ENCODE results near the gene CLCN1.

The CLCN1 gene

GRCh38 chr7:143351060-143351459, 35.1 kb downstream of the CLCN1 start:
- Histone ChIP-seq H3K9me3 (ENCODE audit: control insufficient read depth in 2 of 2, low read length in 2 of 2) (no peaks in the 10 kb centered on the region), H3K36me3 (ENCODE audit: control insufficient read depth in 2 of 2, insufficient read depth in 2 of 2, low read length in 2 of 2) (no peaks in the 10 kb centered on the region), H3K4me3 (ENCODE audit: low read length in 2 of 2) (no peak overlapping the region), H3K27ac (ENCODE audit: low read depth in 2 of 2, low read length in 2 of 2) (no peak overlapping the region), H3K27me3 (ENCODE audit: control insufficient read depth in 2 of 2, insufficient read depth in 2 of 2, low read length in 2 of 2) (no peaks in the 10 kb centered on the region), H3K9ac (ENCODE audit: low read depth in 1 of 2, low read length in 2 of 2) (no peak overlapping the region), H3K4me1 (ENCODE audit: control insufficient read depth in 2 of 2, insufficient read depth in 2 of 2, low read length in 2 of 2) (no peaks in the 10 kb centered on the region)

GRCh38 chr7:143351574-143351973, 35.7 kb downstream of the CLCN1 start:
- Histone ChIP-seq H3K4me3 (ENCODE audit: low read length in 2 of 2) (no peak overlapping the region), H3K27ac (ENCODE audit: low read depth in 2 of 2, low read length in 2 of 2) (no peak overlapping the region), H3K36me3 (ENCODE audit: control insufficient read depth in 2 of 2, insufficient read depth in 2 of 2, low read length in 2 of 2) (no peaks in the 10 kb centered on the region), H3K27me3 (ENCODE audit: control insufficient read depth in 2 of 2, insufficient read depth in 2 of 2, low read length in 2 of 2) (no peaks in the 10 kb centered on the region), H3K9ac (ENCODE audit: low read depth in 1 of 2, low read length in 2 of 2) (no peak overlapping the region), H3K4me1 (ENCODE audit: control insufficient read depth in 2 of 2, insufficient read depth in 2 of 2, low read length in 2 of 2) (no peaks in the 10 kb centered on the region), H3K9me3 (ENCODE audit: control insufficient read depth in 2 of 2, low read length in 2 of 2) (no peaks in the 10 kb centered on the region)

GRCh38 chr7:143352531-143353002, 36.7 kb downstream of the CLCN1 start:
- Histone ChIP-seq H3K4me1 (ENCODE audit: control insufficient read depth in 2 of 2, insufficient read depth in 2 of 2, low read length in 2 of 2) (no peaks in the 10 kb centered on the region), H3K9ac (ENCODE audit: low read depth in 1 of 2, low read length in 2 of 2) (no peak overlapping the region), H3K36me3 (ENCODE audit: control insufficient read depth in 2 of 2, insufficient read depth in 2 of 2, low read length in 2 of 2) (no peaks in the 10 kb centered on the region), H3K9me3 (ENCODE audit: control insufficient read depth in 2 of 2, low read length in 2 of 2) (no peaks in the 10 kb centered on the region), H3K27ac (ENCODE audit: low read depth in 2 of 2, low read length in 2 of 2) (no peak overlapping the region), H3K4me3 (ENCODE audit: low read length in 2 of 2) (no peak overlapping the region), H3K27me3 (ENCODE audit: control insufficient read depth in 2 of 2, insufficient read depth in 2 of 2, low read length in 2 of 2) (no peaks in the 10 kb centered on the region)

DNA sequence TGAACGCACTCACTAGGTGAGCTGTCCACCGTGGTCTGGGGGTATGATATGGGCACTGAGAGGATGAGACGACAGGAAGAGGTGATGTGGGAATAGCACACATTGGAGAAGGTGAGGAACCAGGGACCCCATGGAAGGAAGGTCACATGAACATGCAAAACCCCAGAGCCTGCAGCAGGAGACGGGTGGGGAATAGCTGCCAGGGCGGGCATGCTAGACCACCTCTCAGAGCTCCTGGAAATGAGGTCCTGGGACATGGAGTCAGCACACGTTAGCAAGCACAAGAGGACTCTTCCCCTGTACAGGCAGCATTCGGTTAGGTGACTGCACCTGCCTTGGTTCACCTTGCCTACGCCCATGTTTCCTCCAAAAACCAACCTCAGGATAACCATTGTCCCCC, 38.5 kb downstream of the CLCN1 start:
- H3K4me3 ChIP-seq (ENCODE audit: low read length in 2 of 2), result no peak overlapping the region
- no peaks in the 10 kb centered on the region for H3K36me3 ChIP-seq (ENCODE audit: control insufficient read depth in 2 of 2, insufficient read depth in 2 of 2, low read length in 2 of 2)
- H3K4me1 ChIP-seq (ENCODE audit: control insufficient read depth in 2 of 2, insufficient read depth in 2 of 2, low read length in 2 of 2), result no peaks in the 10 kb centered on the region
- no peaks in the 10 kb centered on the region for H3K27me3 ChIP-seq (ENCODE audit: control insufficient read depth in 2 of 2, insufficient read depth in 2 of 2, low read length in 2 of 2)
- no peaks in the 10 kb centered on the region for H3K9me3 ChIP-seq (ENCODE audit: control insufficient read depth in 2 of 2, low read length in 2 of 2)
- no peak overlapping the region for H3K9ac ChIP-seq (ENCODE audit: low read depth in 1 of 2, low read length in 2 of 2)
- H3K27ac ChIP-seq (ENCODE audit: low read depth in 2 of 2, low read length in 2 of 2), result no peak overlapping the region

GRCh38 chr7:143354965-143355364, 39.1 kb downstream of the CLCN1 start:
- Histone ChIP-seq H3K27ac (ENCODE audit: low read depth in 2 of 2, low read length in 2 of 2) (no peak overlapping the region), H3K4me3 (ENCODE audit: low read length in 2 of 2) (no peak overlapping the region), H3K9me3 (ENCODE audit: control insufficient read depth in 2 of 2, low read length in 2 of 2) (no peaks in the 10 kb centered on the region), H3K4me1 (ENCODE audit: control insufficient read depth in 2 of 2, insufficient read depth in 2 of 2, low read length in 2 of 2) (no peaks in the 10 kb centered on the region), H3K9ac (ENCODE audit: low read depth in 1 of 2, low read length in 2 of 2) (no peak overlapping the region), H3K36me3 (ENCODE audit: control insufficient read depth in 2 of 2, insufficient read depth in 2 of 2, low read length in 2 of 2) (no peaks in the 10 kb centered on the region), H3K27me3 (ENCODE audit: control insufficient read depth in 2 of 2, insufficient read depth in 2 of 2, low read length in 2 of 2) (peaks cover 0 to 4% of the 10 kb centered on the region in 2 donors)

GRCh38 chr7:143355450-143356385, 39.8 kb downstream of the CLCN1 start:
- no peaks in the 10 kb centered on the region for H3K4me1 ChIP-seq (ENCODE audit: control insufficient read depth in 2 of 2, insufficient read depth in 2 of 2, low read length in 2 of 2)
- H3K9ac ChIP-seq (ENCODE audit: low read depth in 1 of 2, low read length in 2 of 2), result no peak overlapping the region
- H3K9me3 ChIP-seq (ENCODE audit: control insufficient read depth in 2 of 2, low read length in 2 of 2), result no peaks in the 10 kb centered on the region
- H3K27ac ChIP-seq (ENCODE audit: low read depth in 2 of 2, low read length in 2 of 2), result no peak overlapping the region
- no peak overlapping the region for H3K4me3 ChIP-seq (ENCODE audit: low read length in 2 of 2)
- H3K36me3 ChIP-seq (ENCODE audit: control insufficient read depth in 2 of 2, insufficient read depth in 2 of 2, low read length in 2 of 2), result no peaks in the 10 kb centered on the region
- peaks cover 5 to 9% of the 10 kb centered on the region in 2 donors for H3K27me3 ChIP-seq (ENCODE audit: control insufficient read depth in 2 of 2, insufficient read depth in 2 of 2, low read length in 2 of 2)

DNA sequence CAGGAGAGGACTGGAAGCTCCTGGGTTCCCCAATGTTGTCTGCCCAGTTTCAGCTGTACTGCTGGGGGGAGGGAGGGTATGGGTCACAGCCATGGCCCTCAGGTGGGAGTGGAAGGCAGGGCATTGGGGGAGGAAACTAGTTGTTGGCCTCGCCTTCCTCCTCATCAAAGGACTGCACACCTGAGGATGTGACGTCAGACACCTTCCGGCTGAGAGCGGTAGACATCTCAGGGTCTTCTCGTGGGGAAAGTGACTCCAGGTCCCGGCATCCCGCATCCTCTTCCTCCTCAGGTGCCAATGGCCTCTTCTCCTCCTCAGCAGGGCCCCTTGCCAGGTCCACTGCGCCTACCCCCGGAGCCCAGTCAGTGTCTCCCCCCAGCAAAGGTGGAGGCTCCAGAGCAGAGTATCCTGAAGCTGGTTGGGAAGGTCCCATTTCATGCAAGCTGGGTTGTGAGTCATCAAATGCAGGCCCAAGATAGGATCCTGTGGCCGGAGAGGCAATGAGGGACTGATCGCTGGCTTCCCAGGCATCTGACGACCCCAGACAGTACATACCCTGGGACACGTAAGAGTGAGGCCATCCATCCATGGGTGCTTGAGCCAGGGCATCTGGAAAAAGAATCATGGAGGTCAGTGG, 40.6 kb downstream of the CLCN1 start:
- no peak overlapping the region for H3K9ac ChIP-seq (ENCODE audit: low read depth in 1 of 2, low read length in 2 of 2)
- H3K4me1 ChIP-seq (ENCODE audit: control insufficient read depth in 2 of 2, insufficient read depth in 2 of 2, low read length in 2 of 2), result no peaks in the 10 kb centered on the region
- peaks cover 8 to 12% of the 10 kb centered on the region in 2 donors for H3K27me3 ChIP-seq (ENCODE audit: control insufficient read depth in 2 of 2, insufficient read depth in 2 of 2, low read length in 2 of 2)
- H3K9me3 ChIP-seq (ENCODE audit: control insufficient read depth in 2 of 2, low read length in 2 of 2), result no peaks in the 10 kb centered on the region
- H3K4me3 ChIP-seq (ENCODE audit: low read length in 2 of 2), result no peak overlapping the region
- H3K27ac ChIP-seq (ENCODE audit: low read depth in 2 of 2, low read length in 2 of 2), result no peak overlapping the region
- no peaks in the 10 kb centered on the region for H3K36me3 ChIP-seq (ENCODE audit: control insufficient read depth in 2 of 2, insufficient read depth in 2 of 2, low read length in 2 of 2)

DNA sequence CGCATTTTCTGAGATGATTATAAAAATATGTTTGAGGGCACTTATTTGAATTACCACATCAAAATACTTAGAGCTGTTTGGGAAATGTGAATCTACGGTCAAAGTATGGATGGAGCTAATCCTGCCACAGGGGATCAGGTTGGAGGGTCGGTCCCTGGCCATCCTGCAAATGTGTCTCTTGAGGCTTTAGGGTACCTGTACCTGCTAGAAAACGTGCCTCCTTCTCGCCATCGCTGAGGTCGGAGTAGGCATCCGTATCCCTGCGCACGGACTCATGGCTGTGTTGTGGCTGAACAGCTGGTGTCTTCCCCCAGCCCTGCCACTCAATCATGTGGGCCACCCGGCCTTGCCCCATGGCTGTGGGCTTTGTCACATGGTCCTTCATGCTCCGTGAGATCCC, 42.7 kb downstream of the CLCN1 start:
- peaks cover 0 to 4% of the 10 kb centered on the region in 2 donors for H3K4me1 ChIP-seq (ENCODE audit: control insufficient read depth in 2 of 2, insufficient read depth in 2 of 2, low read length in 2 of 2)
- peaks cover 18 to 21% of the 10 kb centered on the region in 2 donors for H3K27me3 ChIP-seq (ENCODE audit: control insufficient read depth in 2 of 2, insufficient read depth in 2 of 2, low read length in 2 of 2)
- no peak overlapping the region for H3K27ac ChIP-seq (ENCODE audit: low read depth in 2 of 2, low read length in 2 of 2)
- H3K36me3 ChIP-seq (ENCODE audit: control insufficient read depth in 2 of 2, insufficient read depth in 2 of 2, low read length in 2 of 2), result no peaks in the 10 kb centered on the region
- H3K9me3 ChIP-seq (ENCODE audit: control insufficient read depth in 2 of 2, low read length in 2 of 2), result peaks cover 0 to 2% of the 10 kb centered on the region in 2 donors
- no peak overlapping the region for H3K4me3 ChIP-seq (ENCODE audit: low read length in 2 of 2)
- H3K9ac ChIP-seq (ENCODE audit: low read depth in 1 of 2, low read length in 2 of 2), result no peak overlapping the region

GRCh38 chr7:143359771-143360353, 44.0 kb downstream of the CLCN1 start:
- Histone ChIP-seq H3K9me3 (ENCODE audit: control insufficient read depth in 2 of 2, low read length in 2 of 2) (peaks cover 0 to 2% of the 10 kb centered on the region in 2 donors), H3K27me3 (ENCODE audit: control insufficient read depth in 2 of 2, insufficient read depth in 2 of 2, low read length in 2 of 2) (peaks cover 20 to 23% of the 10 kb centered on the region in 2 donors), H3K27ac (ENCODE audit: low read depth in 2 of 2, low read length in 2 of 2) (no peak overlapping the region), H3K36me3 (ENCODE audit: control insufficient read depth in 2 of 2, insufficient read depth in 2 of 2, low read length in 2 of 2) (no peaks in the 10 kb centered on the region), H3K9ac (ENCODE audit: low read depth in 1 of 2, low read length in 2 of 2) (no peak overlapping the region), H3K4me3 (ENCODE audit: low read length in 2 of 2) (no peak overlapping the region), H3K4me1 (ENCODE audit: control insufficient read depth in 2 of 2, insufficient read depth in 2 of 2, low read length in 2 of 2) (peaks cover 0 to 4% of the 10 kb centered on the region in 2 donors)
